BJ (cell line): Measurements from ENCODE around the gene EYA2. TPM values are rescaled to one million over a fixed set of nuclear protein-coding genes. Genes with fewer than 3 reads are reported as not detected.

ENCODE experiments used
- CTCF ChIA-PET: fragments of 350-600 bp; formaldehyde crosslinking; extraction: SDS; loops from one replicate; lab custom pipeline; 2021; ENCODE audit warnings: antibody characterized with exemption, inconsistent platforms; lab: Yijun Ruan, JAX
- POLR2A ChIA-PET: fragments of 300-600 bp; sonication (Branson Sonifier 250); formaldehyde crosslinking; extraction: SDS; loops from one replicate; lab custom pipeline; 2021; ENCODE audit warnings: antibody characterized with exemption; lab: Charles Lee
- DNase-seq: peaks from one replicate; pipeline ENCODE4 v3.0.0-alpha.2; 2011; ENCODE audit warnings: low read depth
- H3K27me3 ChIP-seq: 2 replicates; pipeline ENCODE4 v1.6.0; 2011; ENCODE audit warnings: low read length; ENCODE audit not compliant: control insufficient read depth, insufficient read depth
- H3K36me3 ChIP-seq: 2 replicates; pipeline ENCODE4 v1.5.1; 2011; ENCODE audit warnings: low read length; ENCODE audit not compliant: control insufficient read depth, insufficient read depth
- H3K4me3 ChIP-seq: 2 replicates; pipeline ENCODE4 v1.5.1; 2011; ENCODE audit warnings: low read depth, mild to moderate bottlenecking, control low read depth, low read length
- polyA plus RNA-seq: library from polyadenylated mRNA; depleted of rRNA; stranded (reverse); fragments of >200 nt; gene quantifications from 2 replicates; pipeline ENCODE4 v1.2.3, GENCODE V29; 2011
- TF ChIP-seq, protein P1 (sequence below): IDR thresholded peaks from 2 replicates; pipeline ENCODE4 v1.5.1; 2011; ENCODE audit warnings: low read depth, mild to moderate bottlenecking, control low read depth, inconsistent platforms, low read length, moderate library complexity; ENCODE audit not compliant: insufficient read depth

The EYA2 gene
- polyA plus RNA-seq, 1 experiment = 1.5 TPM

DNA sequence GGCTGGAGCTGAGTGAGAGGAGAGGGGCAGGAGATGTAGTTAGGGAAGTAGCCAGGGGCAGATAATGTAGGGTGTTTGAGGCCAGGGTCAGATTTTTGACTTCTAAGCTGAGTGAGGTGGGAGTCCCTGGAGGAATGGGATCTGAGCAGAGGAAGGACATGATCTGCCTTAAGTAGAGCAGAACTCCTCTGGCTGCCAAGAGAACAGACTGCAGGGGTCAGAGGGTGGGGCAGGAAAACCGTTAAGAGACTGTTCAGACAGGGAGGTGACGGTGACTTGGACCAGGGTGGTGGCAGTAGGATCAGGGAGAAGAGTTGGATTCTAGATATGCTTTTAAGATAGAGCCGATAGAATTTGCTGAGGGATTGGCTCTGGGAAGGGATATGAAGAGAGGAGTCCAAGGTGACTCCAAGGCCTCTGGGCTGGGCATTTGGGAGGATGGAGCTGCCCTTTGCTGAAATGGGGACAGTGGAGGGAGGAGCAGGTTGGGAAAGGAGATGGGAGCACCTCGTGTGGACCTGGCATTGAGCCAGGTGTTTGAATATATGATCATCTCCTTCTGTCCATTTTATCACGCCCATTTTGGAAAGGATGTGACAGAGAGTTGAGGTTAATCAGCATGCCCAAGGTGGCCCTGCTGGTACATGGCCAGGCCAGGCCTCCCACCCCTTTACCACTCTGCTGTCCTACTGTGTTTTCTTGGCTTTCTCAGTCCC, 18.8 kb downstream of the EYA2 start:
- no peak for DNase-seq
- CTCF ChIA-PET = no interaction called here
- TF ChIP-seq, protein P1, sequence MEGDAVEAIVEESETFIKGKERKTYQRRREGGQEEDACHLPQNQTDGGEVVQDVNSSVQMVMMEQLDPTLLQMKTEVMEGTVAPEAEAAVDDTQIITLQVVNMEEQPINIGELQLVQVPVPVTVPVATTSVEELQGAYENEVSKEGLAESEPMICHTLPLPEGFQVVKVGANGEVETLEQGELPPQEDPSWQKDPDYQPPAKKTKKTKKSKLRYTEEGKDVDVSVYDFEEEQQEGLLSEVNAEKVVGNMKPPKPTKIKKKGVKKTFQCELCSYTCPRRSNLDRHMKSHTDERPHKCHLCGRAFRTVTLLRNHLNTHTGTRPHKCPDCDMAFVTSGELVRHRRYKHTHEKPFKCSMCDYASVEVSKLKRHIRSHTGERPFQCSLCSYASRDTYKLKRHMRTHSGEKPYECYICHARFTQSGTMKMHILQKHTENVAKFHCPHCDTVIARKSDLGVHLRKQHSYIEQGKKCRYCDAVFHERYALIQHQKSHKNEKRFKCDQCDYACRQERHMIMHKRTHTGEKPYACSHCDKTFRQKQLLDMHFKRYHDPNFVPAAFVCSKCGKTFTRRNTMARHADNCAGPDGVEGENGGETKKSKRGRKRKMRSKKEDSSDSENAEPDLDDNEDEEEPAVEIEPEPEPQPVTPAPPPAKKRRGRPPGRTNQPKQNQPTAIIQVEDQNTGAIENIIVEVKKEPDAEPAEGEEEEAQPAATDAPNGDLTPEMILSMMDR = no peak
- peaks cover 2% of the 10 kb centered on the region; the same call in 1 of the 2 replicates for H3K27me3 ChIP-seq
- H3K36me3 ChIP-seq = no peaks in the 10 kb centered on the region
- no peak overlapping the region for H3K4me3 ChIP-seq
- POLR2A ChIA-PET = no interaction called here

DNA sequence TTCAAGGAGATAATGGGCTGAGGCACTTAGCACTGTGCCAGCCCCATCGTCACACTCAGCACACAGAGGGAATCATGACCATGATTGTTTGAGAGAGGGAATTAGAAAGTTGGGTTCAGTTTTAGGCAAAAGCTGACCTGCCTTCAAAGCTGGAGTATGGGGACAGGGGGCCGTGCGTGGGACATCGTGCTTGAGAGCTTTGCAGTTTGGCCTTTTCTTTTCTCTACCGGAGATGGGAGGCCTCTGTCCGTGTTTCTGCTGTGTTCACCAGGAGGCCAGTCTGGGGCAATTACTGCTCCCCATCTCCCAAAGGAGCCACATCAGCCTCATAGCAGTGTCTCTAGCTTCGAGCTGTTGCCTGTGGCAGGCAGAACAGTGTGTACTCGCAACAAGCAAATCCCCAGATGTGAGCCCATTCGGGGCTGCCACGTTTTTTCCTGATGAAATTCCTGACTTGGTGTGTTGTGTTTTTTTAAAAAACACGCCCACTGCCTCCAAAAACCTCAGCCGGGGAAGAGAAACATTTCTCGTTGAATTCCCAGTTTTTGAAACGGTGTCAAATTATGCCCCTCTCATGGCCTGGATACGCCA, 20.2 kb downstream of the EYA2 start:
- Histone ChIP-seq H3K27me3 (peaks cover 2% of the 10 kb centered on the region; the same call in 1 of the 2 replicates), H3K36me3 (no peaks in the 10 kb centered on the region), H3K4me3 (no peak overlapping the region)
- ChIA-PET POLR2A (interaction anchor here (0.5 kb wide), 1 partner anchor 1043 kb away, joined by 3 read pairs; no protein-coding TSS in a partner anchor), CTCF (no interaction called here)
- TF ChIP-seq, protein P1 = no peak
- no peak for DNase-seq

DNA sequence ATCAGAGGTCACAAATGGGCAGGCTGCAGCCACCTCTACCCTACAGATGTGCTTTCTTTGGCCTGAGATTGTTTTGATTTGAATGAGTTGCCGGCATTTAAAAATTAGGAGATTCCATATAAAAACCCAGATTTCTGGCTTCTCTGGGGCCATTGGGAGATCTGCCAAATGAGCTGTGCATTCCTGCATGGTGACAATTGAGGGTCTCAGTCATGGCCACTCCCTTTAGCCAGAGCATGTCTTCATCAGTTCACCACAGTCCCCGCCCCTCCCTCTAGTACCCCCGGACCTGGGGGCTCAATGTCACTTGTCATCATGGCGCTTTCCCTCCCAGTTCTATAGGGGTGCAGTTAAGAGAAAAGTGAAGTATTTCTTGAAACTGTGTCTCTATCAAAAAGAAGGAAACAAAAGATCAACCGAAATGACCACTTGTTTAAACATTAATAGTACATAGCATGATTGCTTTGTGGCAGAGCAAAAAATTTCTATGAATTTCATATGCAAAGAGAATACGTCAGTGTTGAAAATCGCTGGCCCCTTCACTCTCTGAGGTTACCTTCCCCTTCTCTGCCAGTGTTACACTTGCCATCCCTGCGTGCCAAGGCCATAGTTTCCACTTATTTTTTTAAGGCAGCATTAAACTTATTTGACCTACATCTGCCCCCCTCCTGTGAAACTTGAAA, 21.1 kb downstream of the EYA2 start:
- Histone ChIP-seq H3K36me3 (no peaks in the 10 kb centered on the region), H3K4me3 (no peak overlapping the region), H3K27me3 (no peaks in the 10 kb centered on the region)
- ChIA-PET POLR2A (no interaction called here), CTCF (no interaction called here)
- TF ChIP-seq, protein P1 = no peak
- DNase-seq = no peak

DNA sequence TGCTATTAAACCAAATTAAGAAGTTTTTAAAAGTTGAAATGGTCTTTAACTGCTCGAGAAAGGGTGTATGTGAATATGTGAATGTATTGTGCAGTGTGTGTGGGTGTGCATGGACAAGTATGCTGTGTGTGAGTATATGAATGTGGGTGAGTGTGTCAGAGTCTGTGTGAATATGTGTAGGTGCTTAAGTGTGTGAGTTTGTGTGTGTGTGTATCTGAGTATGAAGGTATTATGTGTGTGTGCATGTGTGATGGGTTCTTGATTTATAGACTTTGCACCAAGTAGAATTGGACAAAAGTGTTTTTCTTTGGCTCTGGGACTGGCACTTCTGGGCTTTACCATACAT, 21.6 kb downstream of the EYA2 start:
- Histone ChIP-seq H3K27me3 (no peaks in the 10 kb centered on the region), H3K36me3 (no peaks in the 10 kb centered on the region), H3K4me3 (no peak overlapping the region)
- ChIA-PET CTCF (no interaction called here), POLR2A (no interaction called here)
- DNase-seq = no peak
- TF ChIP-seq, protein P1 = no peak

DNA sequence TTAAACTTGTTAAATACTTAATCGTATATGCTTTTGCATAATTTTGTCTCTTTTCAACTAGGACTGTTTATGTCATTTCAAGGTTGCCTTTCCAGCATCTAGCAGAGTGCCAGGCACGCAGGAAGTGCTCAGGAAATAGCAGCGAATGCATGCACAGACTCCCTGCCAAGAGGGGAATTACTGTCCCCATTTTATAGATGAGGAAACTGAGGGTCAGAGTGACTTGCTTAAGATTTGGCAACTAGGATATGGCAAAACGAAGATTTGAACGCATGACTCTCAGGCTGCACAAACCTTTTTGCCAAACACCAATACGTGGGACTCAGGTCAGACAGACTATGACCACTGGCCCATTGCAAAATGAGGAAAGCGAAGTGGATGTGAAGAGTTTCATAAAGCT, 22.5 kb downstream of the EYA2 start:
- DNase-seq = no peak
- ChIA-PET CTCF (no interaction called here), POLR2A (no interaction called here)
- TF ChIP-seq, protein P1 = no peak
- Histone ChIP-seq H3K4me3 (no peak overlapping the region), H3K27me3 (no peaks in the 10 kb centered on the region), H3K36me3 (no peaks in the 10 kb centered on the region)
